Stimulated activated naive CD8-positive, alpha-beta T cell treated with anti-CD3 and anti-CD28 coated beads, Interleukin-15, amount 100 ng/mL, for 72 hours (primary cell): ENCODE results near the gene SLC16A7.

ENCODE experiments used
- ATAC-seq: fragments of 150-1000 bp; cut with Tn5 transposase; 2 replicates; pipeline ENCODE4 v1.10.0; 2021; ENCODE audit warnings: mild to moderate bottlenecking, moderate library complexity
- DNase-seq, 2 donors: peaks; one replicate each; pipeline ENCODE4 v3.0.0; 2021 to 2022
- H3K27ac Mint-ChIP-seq, 2 donors: one replicate each; pipeline ENCODE4 v1.8.0; 2022; ENCODE audit warnings: mild to moderate bottlenecking in 2 of 2, mixed read lengths in 2 of 2, moderate library complexity in 2 of 2
- H3K27me3 Mint-ChIP-seq: one replicate; pipeline ENCODE4 v1.8.0; 2022; ENCODE audit warnings: mixed read lengths
- H3K4me1 Mint-ChIP-seq: one replicate; pipeline ENCODE4 v1.8.0; 2022; ENCODE audit warnings: mild to moderate bottlenecking, mixed read lengths
- H3K4me3 Mint-ChIP-seq, 2 donors: one replicate each; pipeline ENCODE4 v1.8.0; 2022; ENCODE audit warnings: mild to moderate bottlenecking in 2 of 2, mixed read lengths in 2 of 2, moderate library complexity in 1 of 2
- H3K9me3 Mint-ChIP-seq, 2 donors: one replicate each; pipeline ENCODE4 v1.8.0; 2022; ENCODE audit warnings: mixed read lengths in 2 of 2

SLC16A7 gene

DNA sequence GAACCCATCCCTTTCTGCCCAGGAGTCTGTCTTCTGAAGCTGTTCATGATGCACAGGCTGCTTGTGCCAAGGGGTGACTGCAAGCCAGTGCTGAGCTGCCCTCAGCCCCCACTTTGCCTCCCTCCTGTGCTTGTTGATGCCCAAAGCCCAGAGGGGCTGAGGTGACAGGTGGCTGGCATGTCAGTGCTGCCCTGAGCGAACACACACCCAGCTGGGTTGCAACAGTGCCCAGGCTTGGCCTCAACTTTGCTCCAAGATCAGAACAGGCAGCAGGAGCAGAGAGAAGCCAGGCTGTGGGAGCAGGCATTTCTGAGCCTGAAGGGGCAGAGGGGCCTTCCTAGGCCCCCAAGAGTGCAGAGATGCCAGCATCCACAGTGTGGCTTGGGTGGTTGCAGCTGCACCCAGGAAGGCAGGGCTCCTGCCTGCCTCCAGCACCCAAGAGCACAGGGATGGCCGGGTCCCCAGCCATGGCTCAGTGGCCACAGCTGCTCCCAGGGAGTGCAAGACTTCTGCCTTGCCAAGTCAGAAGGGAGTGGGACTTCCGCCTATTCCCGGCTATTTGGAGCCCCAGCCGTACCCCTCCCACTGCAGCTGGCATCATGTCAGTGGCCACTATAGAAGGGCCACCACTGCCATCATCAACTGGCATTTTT is 83.1 kb downstream of the SLC16A7 start:
- Mint-ChIP-seq H3K4me3 (no peak overlapping the region), H3K27me3 (no peaks in the 10 kb centered on the region), H3K9me3 (peaks cover 15 to 28% of the 10 kb centered on the region in 2 donors), H3K4me1 (peaks cover 25% of the 10 kb centered on the region), H3K27ac (peak overlapping the region in 1 of 2 donors; percentile 89)
- ATAC-seq: no peak
- no peak for DNase-seq

DNA sequence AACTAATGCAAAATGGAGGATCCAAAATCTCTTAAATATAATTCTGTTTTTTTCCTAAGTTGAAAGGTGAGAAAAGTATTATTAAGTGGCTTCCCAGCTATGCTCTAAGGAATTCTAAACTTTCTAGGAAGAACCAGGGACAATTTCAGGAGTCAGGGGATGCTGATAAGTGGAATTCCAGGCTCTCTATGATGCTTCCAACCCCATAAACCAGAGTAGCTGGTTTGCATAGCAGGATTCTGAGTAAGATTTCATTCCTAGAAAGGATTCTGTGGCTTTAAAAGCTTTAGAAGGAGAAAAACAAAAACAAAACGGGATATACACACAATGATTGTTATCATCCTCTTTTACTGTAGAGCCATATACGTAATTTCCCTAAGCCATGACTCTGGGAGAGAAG is 93.9 kb downstream of the SLC16A7 start:
- H3K9me3 Mint-ChIP-seq: peaks cover 5 to 7% of the 10 kb centered on the region in 2 donors
- H3K27ac Mint-ChIP-seq: no peak overlapping the region
- H3K27me3 Mint-ChIP-seq: no peaks in the 10 kb centered on the region
- no peak overlapping the region for H3K4me3 Mint-ChIP-seq
- ATAC-seq: no peak
- H3K4me1 Mint-ChIP-seq: peaks cover 5% of the 10 kb centered on the region
- no peak for DNase-seq

DNA sequence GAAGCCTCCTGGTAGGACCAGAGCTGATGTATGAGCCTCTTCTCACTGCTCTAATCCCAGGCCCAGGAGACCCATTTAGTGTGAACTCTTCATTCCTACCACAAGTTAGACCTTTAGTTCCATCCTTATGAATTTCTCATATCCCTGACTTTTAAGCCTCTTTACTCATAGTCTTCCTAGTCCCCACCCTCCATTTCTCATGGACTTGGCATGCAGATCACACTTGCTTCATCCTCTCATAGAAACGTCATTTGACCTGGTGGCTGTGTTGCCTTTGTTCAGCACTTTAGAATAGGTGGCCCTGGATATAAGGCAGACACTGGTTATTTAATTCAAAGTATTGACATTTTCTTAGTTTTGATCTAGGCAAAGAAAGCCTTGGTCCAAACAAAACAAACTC is 99.5 kb downstream of the SLC16A7 start:
- no peak for ATAC-seq
- H3K4me1 Mint-ChIP-seq: peaks cover 5% of the 10 kb centered on the region

DNA sequence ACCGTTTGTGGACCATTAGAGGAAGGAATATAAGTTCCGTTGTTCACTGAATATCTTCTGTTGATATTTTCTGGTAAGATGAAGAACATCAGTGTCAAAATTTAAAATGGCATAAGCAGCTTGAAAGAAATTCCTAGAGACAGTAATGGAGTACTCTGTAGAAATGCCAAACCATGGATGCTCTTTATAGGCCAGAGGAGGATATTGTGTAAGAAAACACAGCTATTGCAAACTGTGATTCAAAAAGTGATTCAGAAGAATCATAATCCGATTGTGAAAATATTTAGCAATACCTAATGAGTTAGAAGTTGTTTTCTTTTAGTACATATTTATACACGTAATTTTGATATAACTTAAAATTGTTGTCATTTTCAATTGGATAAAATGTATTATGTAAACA is 102.8 kb downstream of the SLC16A7 start:
- no peak for DNase-seq
- Mint-ChIP-seq H3K9me3 (no peaks in the 10 kb centered on the region), H3K4me1 (peaks cover 5% of the 10 kb centered on the region), H3K4me3 (no peak overlapping the region), H3K27ac (no peak overlapping the region), H3K27me3 (no peaks in the 10 kb centered on the region)
- no peak for ATAC-seq

More for the DNA sequence above, 99.5 kb downstream of the SLC16A7 start:
- Mint-ChIP-seq H3K4me3 (no peak overlapping the region), H3K27me3 (no peaks in the 10 kb centered on the region), H3K27ac (no peak overlapping the region), H3K9me3 (peaks cover 5 to 7% of the 10 kb centered on the region in 2 donors)
- DNase-seq: no peak

DNA sequence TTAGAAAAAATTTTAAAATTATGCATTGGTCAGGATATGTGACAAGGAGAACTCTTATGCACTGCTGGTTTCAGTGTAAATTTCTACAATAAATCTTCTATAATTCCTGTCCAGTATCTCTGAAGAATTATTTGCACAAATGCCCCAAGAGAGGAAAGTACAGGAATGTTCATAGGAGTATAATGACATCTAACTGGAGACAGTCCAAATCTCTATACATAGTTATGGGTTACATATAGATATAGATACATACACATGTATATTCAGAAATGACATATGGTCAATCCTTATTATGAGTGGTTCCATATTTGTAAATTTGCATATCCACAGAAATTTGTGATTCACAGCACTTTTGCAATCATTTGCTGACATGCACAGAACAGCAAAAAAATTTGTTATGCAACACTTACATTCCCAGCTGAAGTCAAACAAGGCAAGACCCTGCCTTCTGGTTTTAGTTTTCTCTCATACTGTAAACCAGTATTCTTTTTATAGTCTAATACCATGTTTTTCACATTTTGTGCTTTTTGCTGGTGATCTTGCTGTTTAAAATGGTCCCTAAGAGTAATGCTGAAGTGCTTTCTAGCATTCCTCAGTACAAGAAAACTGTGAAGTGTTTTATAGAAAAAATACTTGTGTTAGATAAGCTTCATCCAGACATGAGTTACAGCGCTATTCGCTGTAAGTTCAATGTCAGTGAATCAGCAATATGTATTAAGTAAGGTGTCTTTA is 103.8 kb downstream of the SLC16A7 start:
- no peak for DNase-seq
- no peak for ATAC-seq

DNA sequence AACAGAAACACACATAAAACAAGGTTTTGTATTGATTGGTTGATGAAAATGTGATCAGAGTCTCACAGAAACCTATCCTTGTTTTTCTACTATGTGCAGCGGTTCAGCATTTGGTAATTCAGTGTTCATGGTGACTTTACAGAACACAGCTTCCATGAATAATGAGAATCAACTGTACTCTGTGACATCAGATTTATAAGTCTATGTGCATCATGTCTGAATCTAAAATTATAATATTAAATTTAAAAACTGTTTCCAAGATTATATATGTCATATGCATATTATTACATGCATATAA is 104.3 kb downstream of the SLC16A7 start:
- Mint-ChIP-seq H3K27ac (no peak overlapping the region), H3K4me3 (no peak overlapping the region), H3K4me1 (peaks cover 5% of the 10 kb centered on the region), H3K9me3 (no peaks in the 10 kb centered on the region), H3K27me3 (no peaks in the 10 kb centered on the region)
- DNase-seq (no peak), ATAC-seq (no peak)

More for the DNA sequence above, 103.8 kb downstream of the SLC16A7 start:
- Mint-ChIP-seq H3K9me3 (no peaks in the 10 kb centered on the region), H3K27ac (no peak overlapping the region), H3K27me3 (no peaks in the 10 kb centered on the region), H3K4me1 (peaks cover 5% of the 10 kb centered on the region), H3K4me3 (no peak overlapping the region)

DNA sequence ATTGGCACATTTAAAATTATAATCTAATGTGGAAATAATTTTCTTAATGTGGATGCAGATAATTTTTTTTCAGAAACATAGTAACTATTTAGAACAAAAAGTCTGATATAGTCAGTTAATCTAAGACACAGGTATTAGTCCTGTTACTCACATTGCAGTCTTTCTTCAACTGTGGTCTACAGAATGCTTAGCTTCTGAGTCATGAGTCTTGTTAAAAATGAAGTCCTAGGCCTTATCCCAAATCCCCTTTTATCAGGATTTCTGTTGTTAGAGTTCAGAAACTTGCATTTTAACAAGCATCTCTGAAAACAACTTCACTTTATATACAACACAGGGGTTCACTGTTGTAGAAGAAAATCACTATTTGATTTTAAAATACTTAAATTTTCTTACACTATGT is 112.2 kb downstream of the SLC16A7 start:
- H3K27ac Mint-ChIP-seq: no peak overlapping the region
- no peak for DNase-seq

DNA sequence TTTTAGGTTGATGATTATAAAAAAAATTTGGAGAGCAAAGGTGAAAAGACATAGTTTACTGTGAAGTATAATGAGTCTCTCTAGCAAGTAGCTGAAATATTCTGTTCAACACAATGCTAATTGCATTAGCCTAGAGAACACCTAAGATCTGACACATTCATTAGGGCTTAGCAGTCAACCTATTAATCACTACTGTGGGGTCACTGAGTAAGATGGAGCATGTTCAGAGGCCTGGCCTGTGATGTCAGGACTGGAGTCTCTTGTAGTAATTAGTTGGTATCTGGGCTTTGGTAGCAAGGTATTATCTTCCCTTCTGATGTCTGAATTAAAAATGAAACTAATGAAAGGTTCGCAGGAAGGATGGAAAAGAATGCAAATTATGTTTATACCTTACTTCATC is 112.7 kb downstream of the SLC16A7 start:
- no peaks in the 10 kb centered on the region for H3K27me3 Mint-ChIP-seq
- ATAC-seq: no peak
- no peak overlapping the region for H3K27ac Mint-ChIP-seq

More for the DNA sequence above, 112.2 kb downstream of the SLC16A7 start:
- ATAC-seq: no peak
- Mint-ChIP-seq H3K27me3 (no peaks in the 10 kb centered on the region), H3K4me3 (no peak overlapping the region), H3K4me1 (no peaks in the 10 kb centered on the region), H3K9me3 (no peaks in the 10 kb centered on the region)

DNA sequence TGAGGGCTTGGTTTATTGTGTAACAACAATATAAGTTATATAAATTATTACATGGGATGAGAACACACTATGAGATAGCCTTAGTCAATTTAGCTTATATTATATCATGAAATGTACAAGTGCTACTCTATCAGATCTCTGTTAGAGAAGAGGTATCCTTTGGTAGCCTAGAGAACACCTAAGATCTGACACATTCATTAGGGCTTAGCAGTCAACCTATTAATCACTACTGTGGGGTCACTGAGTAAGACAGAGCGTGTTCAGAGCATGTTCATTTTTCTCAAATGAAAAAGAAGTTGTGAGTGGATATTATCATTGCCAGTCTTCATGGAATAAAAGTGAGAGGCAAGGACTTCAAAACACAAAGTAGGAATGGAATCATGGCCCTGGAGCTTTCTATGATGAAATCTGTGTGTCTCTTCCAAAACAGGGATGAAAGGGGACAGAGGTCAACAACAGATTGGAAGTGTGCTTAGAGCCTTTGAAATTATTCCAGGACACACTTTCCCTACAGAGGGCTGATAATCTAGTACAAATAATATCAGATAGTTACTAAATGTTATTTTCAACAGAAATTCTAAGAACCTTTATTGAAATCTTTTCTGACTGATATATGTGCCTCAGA is 114.3 kb downstream of the SLC16A7 start:
- Mint-ChIP-seq H3K4me1 (peaks cover 8% of the 10 kb centered on the region), H3K4me3 (no peak overlapping the region), H3K27ac (no peak overlapping the region), H3K9me3 (peaks cover 0 to 5% of the 10 kb centered on the region in 2 donors), H3K27me3 (no peaks in the 10 kb centered on the region)
- no peak for DNase-seq
- no peak for ATAC-seq

More for the DNA sequence above, 112.7 kb downstream of the SLC16A7 start:
- Mint-ChIP-seq H3K4me1 (no peaks in the 10 kb centered on the region), H3K4me3 (no peak overlapping the region), H3K9me3 (no peaks in the 10 kb centered on the region)
- no peak for DNase-seq

DNA sequence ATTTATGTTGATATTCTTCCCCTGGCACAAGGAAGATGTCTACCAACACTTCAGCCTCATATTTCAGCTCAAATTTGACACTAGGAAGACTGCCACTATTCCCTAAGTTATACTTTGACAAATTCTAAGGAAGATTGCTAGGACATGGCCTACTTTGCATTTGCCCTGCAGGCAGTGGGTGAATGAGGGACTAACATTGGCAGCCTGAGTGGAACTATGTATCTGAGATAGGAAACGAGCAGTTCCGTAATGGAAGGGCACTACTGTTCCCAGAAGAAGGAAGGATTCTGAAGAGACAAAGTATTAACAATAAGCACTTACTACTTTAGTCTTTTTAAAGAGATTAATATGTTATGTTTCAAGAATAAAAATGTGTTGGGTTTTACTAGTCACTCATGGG is 115.1 kb downstream of the SLC16A7 start:
- ATAC-seq: no peak
- DNase-seq: no peak
- Mint-ChIP-seq H3K4me1 (peaks cover 11% of the 10 kb centered on the region), H3K27me3 (no peaks in the 10 kb centered on the region), H3K9me3 (peaks cover 0 to 5% of the 10 kb centered on the region in 2 donors), H3K27ac (peak overlapping the region in 1 of 2 donors; percentile 8), H3K4me3 (no peak overlapping the region)

DNA sequence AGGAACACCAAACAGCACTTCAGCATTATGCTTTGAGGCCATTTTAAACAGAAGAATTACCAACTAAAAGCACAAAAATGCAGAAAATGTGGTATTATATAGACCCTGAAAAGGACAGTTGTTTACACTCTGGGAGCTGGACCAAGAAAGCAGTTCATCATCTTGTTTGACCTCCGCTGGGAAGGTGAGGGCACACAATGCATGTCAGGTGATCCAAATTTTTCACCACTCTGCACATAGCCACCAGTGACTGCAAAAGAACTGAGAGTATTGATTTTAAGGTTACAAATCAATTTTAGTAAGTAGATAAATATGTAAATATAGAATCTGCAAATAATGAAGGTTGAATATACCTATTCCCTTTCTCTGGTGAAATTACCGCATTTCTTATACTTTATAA is 119.6 kb downstream of the SLC16A7 start:
- H3K4me3 Mint-ChIP-seq: no peak overlapping the region
- ATAC-seq: no peak
- peaks cover 17% of the 10 kb centered on the region for H3K4me1 Mint-ChIP-seq
- H3K27me3 Mint-ChIP-seq: no peaks in the 10 kb centered on the region
- H3K27ac Mint-ChIP-seq: no peak overlapping the region
- peaks cover 0 to 5% of the 10 kb centered on the region in 2 donors for H3K9me3 Mint-ChIP-seq
- DNase-seq: no peak

DNA sequence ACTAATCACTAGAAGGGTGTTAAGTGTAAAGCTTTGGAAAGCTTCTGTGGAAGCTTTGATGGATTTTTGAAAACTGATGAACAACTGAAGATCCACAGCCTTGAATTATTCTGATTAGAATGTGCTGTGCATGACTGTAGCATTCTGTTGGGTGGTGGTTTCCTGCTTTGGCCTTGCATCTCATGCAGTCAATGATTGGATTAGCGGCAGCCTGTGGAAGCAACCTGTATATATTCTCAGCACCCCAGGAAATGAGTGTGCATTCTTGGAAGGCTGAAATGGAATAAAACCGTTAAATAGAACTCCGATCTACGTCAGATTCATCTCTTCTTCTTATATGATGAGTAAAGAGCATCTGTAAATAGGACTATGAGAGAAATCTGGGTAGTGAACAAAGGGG is 120.2 kb downstream of the SLC16A7 start:
- H3K27ac Mint-ChIP-seq: no peak overlapping the region
- no peaks in the 10 kb centered on the region for H3K27me3 Mint-ChIP-seq
- H3K9me3 Mint-ChIP-seq: peaks cover 0 to 5% of the 10 kb centered on the region in 2 donors
- H3K4me1 Mint-ChIP-seq: peaks cover 17% of the 10 kb centered on the region
- H3K4me3 Mint-ChIP-seq: no peak overlapping the region
- DNase-seq (no peak), ATAC-seq (no peak)

DNA sequence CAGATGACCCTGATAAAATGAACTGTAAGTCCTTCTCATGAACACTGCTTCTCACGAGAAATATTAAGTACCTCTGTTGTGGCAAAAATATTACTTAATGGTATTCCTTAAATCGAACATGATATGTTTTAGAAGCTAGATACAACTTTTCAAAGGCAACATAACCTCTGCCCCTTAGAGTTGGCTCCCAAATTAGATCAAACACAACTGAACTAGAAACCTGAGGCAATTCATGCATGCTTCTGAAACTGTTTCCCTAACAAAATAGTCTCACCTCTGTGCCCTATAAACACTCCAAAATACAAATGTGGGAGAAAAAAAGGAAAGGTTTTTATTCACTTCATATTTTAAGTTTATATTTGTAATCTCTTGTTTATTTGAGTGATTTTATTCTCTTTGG is 121.6 kb downstream of the SLC16A7 start:
- no peak for ATAC-seq
- H3K27ac Mint-ChIP-seq: no peak overlapping the region
- peaks cover 0 to 5% of the 10 kb centered on the region in 2 donors for H3K9me3 Mint-ChIP-seq
- H3K4me3 Mint-ChIP-seq: no peak overlapping the region
- H3K4me1 Mint-ChIP-seq: peaks cover 17% of the 10 kb centered on the region
- no peak for DNase-seq
- H3K27me3 Mint-ChIP-seq: no peaks in the 10 kb centered on the region

DNA sequence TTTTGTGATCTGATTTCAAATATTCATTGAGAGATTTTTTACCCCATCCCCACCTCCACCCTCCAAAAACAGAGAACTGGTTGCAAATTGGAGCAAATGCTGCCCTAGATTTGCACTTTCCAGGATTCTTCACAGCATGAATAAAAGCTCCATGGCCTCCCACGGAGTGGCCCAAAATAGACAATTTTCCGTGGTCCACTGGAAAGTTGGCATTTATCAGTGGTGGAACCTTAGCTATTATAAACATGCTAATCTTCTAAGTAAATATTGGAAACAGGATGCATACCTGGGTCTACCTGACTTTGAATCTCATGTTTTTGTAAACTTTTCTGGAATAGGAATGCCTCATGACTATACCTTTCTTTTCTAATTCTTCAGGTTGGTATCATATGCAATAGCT is 123.9 kb downstream of the SLC16A7 start:
- Mint-ChIP-seq H3K9me3 (no peaks in the 10 kb centered on the region), H3K27ac (no peak overlapping the region), H3K4me3 (no peak overlapping the region), H3K27me3 (no peaks in the 10 kb centered on the region), H3K4me1 (peaks cover 13% of the 10 kb centered on the region)
- ATAC-seq (no peak), DNase-seq (no peak)

DNA sequence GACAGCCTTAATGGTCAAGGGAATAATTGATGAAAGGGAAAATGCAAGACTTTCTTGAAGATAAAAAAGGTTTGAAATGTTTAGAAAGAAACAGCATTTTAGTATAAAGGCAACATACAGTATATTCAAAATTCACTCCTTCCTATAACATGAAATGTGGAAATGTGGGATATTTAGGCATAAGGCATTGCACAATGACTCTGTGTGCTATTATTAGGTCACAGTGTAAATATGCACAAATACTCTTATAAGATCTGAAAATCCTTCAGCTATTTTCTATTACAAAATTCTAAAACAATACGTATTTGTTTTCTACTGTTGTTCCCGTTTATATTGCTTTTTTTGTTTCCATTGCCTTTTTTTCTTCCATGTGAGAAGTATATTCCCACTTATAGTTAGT is 127.7 kb downstream of the SLC16A7 start:
- Mint-ChIP-seq H3K4me3 (no peak overlapping the region), H3K27me3 (no peaks in the 10 kb centered on the region), H3K4me1 (no peaks in the 10 kb centered on the region), H3K9me3 (no peaks in the 10 kb centered on the region), H3K27ac (no peak overlapping the region)
- no peak for DNase-seq
- no peak for ATAC-seq

DNA sequence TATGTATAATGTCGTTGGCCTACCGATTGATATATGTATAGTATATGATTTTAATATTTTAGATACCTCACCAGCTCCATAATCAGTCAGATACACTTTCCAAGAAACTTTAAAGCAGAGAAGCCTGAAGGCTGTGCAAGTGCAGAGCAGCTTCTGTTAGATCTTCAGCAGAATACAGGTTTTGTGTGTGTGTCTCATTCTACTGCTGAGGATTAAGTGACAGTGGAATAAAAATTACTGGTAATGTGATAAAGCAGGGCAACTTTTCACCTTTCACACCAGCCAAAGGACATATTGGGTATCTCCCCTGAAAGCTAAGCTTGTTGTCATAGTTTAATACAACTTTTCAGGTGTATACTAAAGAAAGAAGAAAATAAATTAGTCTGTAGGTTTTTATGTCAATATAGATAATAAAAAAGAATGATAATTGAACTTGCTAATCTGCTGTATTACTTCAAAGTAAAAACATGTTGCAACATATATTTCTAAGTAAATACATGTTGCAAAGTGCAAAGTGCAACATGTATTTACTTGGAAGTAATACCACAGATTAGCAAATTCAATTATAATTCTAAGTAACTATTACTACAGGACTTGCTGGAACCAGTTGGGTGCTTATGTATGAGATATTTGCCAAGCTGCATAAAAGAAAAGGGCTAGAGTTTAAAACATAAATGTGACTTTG is 128.3 kb downstream of the SLC16A7 start:
- Mint-ChIP-seq H3K27ac (no peak overlapping the region), H3K4me1 (no peaks in the 10 kb centered on the region), H3K4me3 (no peak overlapping the region), H3K9me3 (no peaks in the 10 kb centered on the region), H3K27me3 (no peaks in the 10 kb centered on the region)
- DNase-seq (no peak), ATAC-seq (no peak)
